Activated CD4-positive, alpha-beta memory T cell treated with anti-CD3 and anti-CD28 coated beads for 36 hours (primary cell): ENCODE results near the gene ENOX1. TPM values are rescaled to one million over a fixed set of nuclear protein-coding genes. Genes with fewer than 3 reads are reported as not detected.

Experiments used
- CTCF ChIA-PET: fragments of 350-600 bp; sonication (Branson Sonifier 250); formaldehyde crosslinking; loops from one replicate; lab custom pipeline; 2021; ENCODE audit warnings: antibody characterized with exemption, inconsistent platforms; lab: Charles Lee
- POLR2A ChIA-PET: fragments of 350-600 bp; sonication (Branson Sonifier 250); formaldehyde crosslinking; loops from one replicate; lab custom pipeline; 2021; ENCODE audit warnings: antibody characterized with exemption; lab: Charles Lee
- DNase-seq: peaks from one replicate; pipeline ENCODE4 v3.0.0-alpha.2; 2020
- H3K27ac Mint-ChIP-seq: one replicate; pipeline ENCODE4 v1.8.0; 2021; ENCODE audit warnings: mixed read lengths
- H3K27me3 Mint-ChIP-seq: one replicate; pipeline ENCODE4 v1.8.0; 2021; ENCODE audit warnings: mixed read lengths
- H3K36me3 Mint-ChIP-seq: one replicate; pipeline ENCODE4 v1.8.0; 2021; ENCODE audit warnings: mixed read lengths
- H3K4me1 Mint-ChIP-seq: one replicate; pipeline ENCODE4 v1.8.0; 2021; ENCODE audit warnings: low read depth, mixed read lengths
- H3K4me3 Mint-ChIP-seq: one replicate; pipeline ENCODE4 v1.8.0; 2021; ENCODE audit warnings: mild to moderate bottlenecking, mixed read lengths
- H3K9me3 Mint-ChIP-seq: one replicate; pipeline ENCODE4 v1.8.0; 2021; ENCODE audit warnings: mixed read lengths
- intact Hi-C: fragments of 100-400 bp; cut with micrococcal nuclease; formaldehyde crosslinking; loops from one replicate; pipeline ENCODE4 v1.15.1; 2023
- total RNA-seq, 2 experiments: library from RNA; stranded (reverse); gene quantifications; one replicate each; pipeline ENCODE4 v1.2.3, GENCODE V29; 2021

ENOX1 gene
- total RNA-seq, 2 experiments from 2014 or later: 0.44 to 0.45 TPM

DNA sequence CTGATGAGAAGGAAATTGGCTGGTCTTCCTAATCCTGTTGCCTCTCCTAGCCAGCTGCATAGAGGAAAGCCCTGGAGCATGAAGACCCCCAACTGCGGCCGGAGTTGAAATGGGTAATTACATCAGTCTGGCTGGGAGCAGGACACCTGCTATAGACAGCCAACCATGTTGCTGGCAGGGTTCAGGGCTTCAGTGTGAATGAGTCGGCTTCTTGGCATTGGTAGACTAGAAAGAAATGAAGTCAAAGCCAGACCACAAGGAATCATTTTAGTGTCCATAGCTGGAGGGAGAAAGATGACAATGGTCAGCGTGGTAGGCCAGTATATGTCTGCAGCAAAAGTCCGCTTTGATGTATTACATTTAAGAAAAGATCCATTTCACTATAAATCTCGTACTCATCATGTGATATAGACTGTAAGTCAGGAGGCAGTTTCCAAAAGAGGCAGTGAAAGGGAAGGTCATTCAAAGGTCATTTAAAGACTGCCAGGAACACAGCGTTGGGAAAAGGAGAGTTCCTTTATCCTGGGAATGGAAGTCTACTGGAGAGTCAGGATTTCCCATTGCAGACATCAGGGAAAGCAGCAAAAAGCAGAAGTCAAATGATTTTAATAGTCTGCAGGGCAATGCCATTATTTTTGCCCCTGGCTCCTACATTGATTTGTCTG, 500.7 kb downstream of the ENOX1 start:
- H3K4me3 Mint-ChIP-seq: no peak overlapping the region
- H3K27me3 Mint-ChIP-seq: peaks cover 6% of the 10 kb centered on the region
- intact Hi-C loops: no loop called here
- H3K36me3 Mint-ChIP-seq: no peaks in the 10 kb centered on the region
- no peak overlapping the region for H3K27ac Mint-ChIP-seq
- no peaks in the 10 kb centered on the region for H3K9me3 Mint-ChIP-seq
- CTCF ChIA-PET: no interaction called here
- no peak for DNase-seq
- no peaks in the 10 kb centered on the region for H3K4me1 Mint-ChIP-seq
- POLR2A ChIA-PET: no interaction called here

DNA sequence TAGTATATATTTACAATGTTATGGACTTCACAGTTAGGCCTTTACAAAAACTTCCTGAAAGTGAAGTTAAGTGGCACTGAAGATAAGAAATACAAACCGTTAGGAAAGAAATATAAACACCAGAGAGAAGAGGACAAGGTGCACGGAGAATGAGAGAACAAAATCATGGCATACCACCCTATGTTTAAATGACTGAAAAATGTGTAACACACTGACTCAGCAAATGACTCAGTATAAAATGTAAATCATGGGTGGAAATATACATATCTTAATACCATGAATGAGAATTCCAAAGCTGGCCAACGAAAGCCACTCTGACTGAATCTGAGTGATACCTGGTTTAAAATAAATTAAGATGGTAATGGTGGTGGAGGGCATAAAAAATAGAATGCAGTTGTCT, 502.6 kb downstream of the ENOX1 start:
- no peaks in the 10 kb centered on the region for H3K9me3 Mint-ChIP-seq
- POLR2A ChIA-PET: no interaction called here
- intact Hi-C loops: no loop called here
- no peaks in the 10 kb centered on the region for H3K36me3 Mint-ChIP-seq
- no peak for DNase-seq
- H3K27me3 Mint-ChIP-seq: peaks cover 4% of the 10 kb centered on the region
- no peaks in the 10 kb centered on the region for H3K4me1 Mint-ChIP-seq
- no peak overlapping the region for H3K27ac Mint-ChIP-seq
- CTCF ChIA-PET: no interaction called here
- H3K4me3 Mint-ChIP-seq: no peak overlapping the region

DNA sequence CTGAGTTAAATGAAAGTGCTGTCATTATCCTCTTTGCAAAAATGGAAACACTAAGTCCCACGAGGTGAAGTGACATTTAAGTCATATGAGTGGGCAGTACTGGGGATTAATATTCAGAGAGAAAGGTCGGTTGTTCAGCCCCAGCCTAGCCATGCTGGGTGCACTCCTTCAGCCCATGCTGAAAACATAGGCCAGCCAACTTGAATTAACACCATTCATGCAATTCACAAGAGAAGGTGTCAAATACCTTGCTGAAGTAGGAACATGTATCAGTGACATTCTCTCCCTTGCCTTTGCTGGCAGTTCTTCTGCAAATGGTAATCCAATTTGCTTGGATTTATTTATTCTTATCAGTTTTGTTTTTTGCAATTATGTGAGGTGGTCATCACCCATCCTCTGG, 507.1 kb downstream of the ENOX1 start:
- Mint-ChIP-seq H3K4me3 (no peak overlapping the region), H3K9me3 (no peaks in the 10 kb centered on the region), H3K27me3 (peaks cover 10% of the 10 kb centered on the region), H3K36me3 (no peaks in the 10 kb centered on the region), H3K4me1 (no peaks in the 10 kb centered on the region), H3K27ac (no peak overlapping the region)
- intact Hi-C loops: no loop called here
- ChIA-PET CTCF (interaction anchor here (1.2 kb wide), 1 partner anchor 310 kb away, joined by 3 read pairs; no protein-coding TSS in a partner anchor), POLR2A (no interaction called here)
- DNase-seq: no peak

DNA sequence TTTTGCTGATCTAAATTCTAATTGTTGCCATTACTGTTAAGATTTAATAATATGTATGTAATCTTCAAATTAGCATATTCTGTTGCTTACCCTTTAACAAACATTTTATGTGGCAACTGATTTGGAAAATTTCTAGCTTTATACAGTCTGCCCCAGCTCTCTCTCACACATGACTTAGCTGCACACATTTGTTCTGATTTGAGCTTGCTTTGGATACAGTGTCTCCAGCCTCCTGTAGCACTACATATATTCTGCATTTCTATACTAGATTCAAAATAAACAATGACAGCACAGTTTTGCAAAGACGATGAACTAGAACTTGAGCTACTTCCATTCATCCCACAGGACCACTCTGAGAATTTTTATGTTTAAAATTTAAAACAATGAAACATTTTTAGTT, 508.6 kb downstream of the ENOX1 start:
- intact Hi-C loops: no loop called here
- Mint-ChIP-seq H3K4me1 (no peaks in the 10 kb centered on the region), H3K27ac (no peak overlapping the region), H3K4me3 (no peak overlapping the region), H3K27me3 (peaks cover 11% of the 10 kb centered on the region), H3K9me3 (no peaks in the 10 kb centered on the region), H3K36me3 (no peaks in the 10 kb centered on the region)
- ChIA-PET CTCF (no interaction called here), POLR2A (no interaction called here)
- DNase-seq: no peak

DNA sequence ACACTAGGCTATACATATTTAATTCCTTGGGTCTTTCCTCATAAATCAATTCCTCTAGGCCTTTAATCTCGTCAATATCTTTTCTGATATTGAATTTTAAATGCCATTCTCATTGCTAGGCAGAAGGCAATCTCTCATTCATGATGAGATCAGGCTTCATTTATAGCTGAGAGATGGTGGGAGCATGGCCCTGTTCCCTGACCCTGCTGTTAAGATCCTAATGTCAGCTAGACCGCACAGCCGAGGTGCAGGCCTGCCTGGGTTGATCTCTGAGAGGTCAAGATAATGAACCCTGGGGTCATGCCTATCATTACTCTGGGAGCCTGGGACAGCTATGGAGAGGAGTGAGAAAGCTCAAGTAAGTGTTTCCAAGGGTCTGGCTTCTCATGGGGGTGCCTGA, 509.6 kb downstream of the ENOX1 start:
- H3K9me3 Mint-ChIP-seq: no peaks in the 10 kb centered on the region

DNA sequence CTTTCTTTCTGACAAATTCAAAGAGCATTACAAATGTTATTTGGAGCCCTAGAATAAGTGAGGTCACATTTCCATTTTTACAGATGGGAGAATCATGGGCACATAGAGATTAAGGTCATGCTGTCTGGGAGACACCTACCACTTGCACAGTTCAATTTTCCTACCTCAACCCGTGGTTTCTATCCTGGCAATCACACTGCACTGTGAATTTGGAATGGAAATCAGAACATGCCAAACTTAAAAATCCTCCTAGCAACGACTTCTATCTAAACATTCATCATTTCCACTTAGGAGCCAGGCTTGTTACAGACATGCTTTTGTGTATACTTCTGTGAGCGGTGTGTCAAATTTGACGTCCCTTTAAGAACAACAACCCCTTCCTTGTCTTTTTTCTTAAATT, 511.9 kb downstream of the ENOX1 start:
- POLR2A ChIA-PET: no interaction called here
- Mint-ChIP-seq H3K4me1 (no peaks in the 10 kb centered on the region), H3K27ac (no peak overlapping the region), H3K4me3 (no peak overlapping the region), H3K9me3 (no peaks in the 10 kb centered on the region), H3K36me3 (no peaks in the 10 kb centered on the region), H3K27me3 (peaks cover 7% of the 10 kb centered on the region)
- CTCF ChIA-PET: no interaction called here
- intact Hi-C loops: no loop called here
- no peak for DNase-seq

More for the DNA sequence above, 509.6 kb downstream of the ENOX1 start:
- H3K4me3 Mint-ChIP-seq: no peak overlapping the region
- H3K4me1 Mint-ChIP-seq: no peaks in the 10 kb centered on the region
- no peak overlapping the region for H3K27ac Mint-ChIP-seq
- intact Hi-C loops: no loop called here
- CTCF ChIA-PET: no interaction called here
- POLR2A ChIA-PET: no interaction called here
- peaks cover 11% of the 10 kb centered on the region for H3K27me3 Mint-ChIP-seq
- no peaks in the 10 kb centered on the region for H3K36me3 Mint-ChIP-seq
- no peak for DNase-seq

DNA sequence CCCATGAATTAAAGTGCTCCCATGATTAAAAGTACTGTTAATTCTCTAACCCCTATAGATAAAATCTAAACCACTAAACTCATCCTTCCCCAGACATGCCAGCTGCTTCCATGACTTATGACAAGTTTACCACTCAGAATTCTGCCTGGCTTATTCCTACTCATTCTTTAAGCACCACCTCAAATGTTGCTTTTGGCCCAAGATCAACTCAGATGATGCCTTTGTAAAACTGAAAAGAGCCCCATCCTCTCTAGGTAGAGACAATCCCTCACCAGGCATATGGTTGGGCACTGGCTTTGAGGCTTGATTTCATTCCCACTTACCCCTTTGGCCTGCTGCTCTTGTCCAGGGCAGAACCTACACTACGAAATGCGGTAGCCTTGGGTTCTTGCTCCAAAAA, 513.4 kb downstream of the ENOX1 start:
- no peak overlapping the region for H3K27ac Mint-ChIP-seq
- no peaks in the 10 kb centered on the region for H3K36me3 Mint-ChIP-seq
- no peaks in the 10 kb centered on the region for H3K4me1 Mint-ChIP-seq
- ChIA-PET POLR2A (no interaction called here), CTCF (no interaction called here)
- intact Hi-C loops: no loop called here
- no peaks in the 10 kb centered on the region for H3K9me3 Mint-ChIP-seq
- H3K4me3 Mint-ChIP-seq: no peak overlapping the region
- peaks cover 7% of the 10 kb centered on the region for H3K27me3 Mint-ChIP-seq
- no peak for DNase-seq

DNA sequence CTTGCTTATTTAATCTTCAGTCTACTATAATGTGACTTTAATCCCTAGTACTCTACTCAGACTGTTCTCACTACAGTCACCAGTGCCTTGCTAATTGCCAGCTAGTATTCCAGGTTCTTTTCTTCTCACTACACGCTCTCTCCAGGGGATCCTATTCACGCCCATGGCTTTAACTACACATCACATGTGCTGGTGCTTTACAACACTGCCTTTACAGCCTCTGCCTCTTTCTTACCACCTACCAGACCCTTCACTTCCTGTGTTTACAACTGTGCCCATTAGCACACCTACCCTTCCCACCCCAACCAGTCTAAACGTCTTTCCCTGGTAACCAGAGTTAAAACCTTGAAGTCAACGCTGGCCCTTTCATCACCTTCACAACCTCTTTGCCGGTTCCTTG, 513.9 kb downstream of the ENOX1 start:
- no peak for DNase-seq
- Mint-ChIP-seq H3K27me3 (peaks cover 7% of the 10 kb centered on the region), H3K36me3 (no peaks in the 10 kb centered on the region), H3K4me3 (no peak overlapping the region), H3K4me1 (no peaks in the 10 kb centered on the region), H3K9me3 (no peaks in the 10 kb centered on the region), H3K27ac (no peak overlapping the region)
- ChIA-PET POLR2A (no interaction called here), CTCF (no interaction called here)
- intact Hi-C loops: no loop called here

DNA sequence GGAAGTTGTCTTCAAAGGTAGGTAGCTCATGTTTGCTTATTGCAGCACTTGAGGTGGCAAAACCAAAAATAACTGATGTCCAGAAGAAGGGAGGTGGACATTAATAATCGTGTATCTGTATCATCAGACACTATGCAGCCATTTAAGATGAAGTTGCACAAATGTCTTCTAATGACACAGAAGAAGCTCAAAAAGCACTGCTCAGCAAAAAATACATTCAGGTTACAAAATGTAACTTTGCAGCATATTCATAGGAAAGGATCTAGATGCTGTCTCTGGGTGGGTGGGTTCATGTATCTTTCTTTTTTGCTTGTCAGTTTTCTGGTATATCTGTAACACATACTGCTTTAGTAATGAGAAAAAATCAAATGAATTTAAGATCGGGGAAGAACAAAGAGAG, 515.6 kb downstream of the ENOX1 start:
- no peak overlapping the region for H3K27ac Mint-ChIP-seq
- H3K9me3 Mint-ChIP-seq: no peaks in the 10 kb centered on the region
- POLR2A ChIA-PET: no interaction called here
- peaks cover 5% of the 10 kb centered on the region for H3K27me3 Mint-ChIP-seq
- no peaks in the 10 kb centered on the region for H3K36me3 Mint-ChIP-seq
- CTCF ChIA-PET: interaction anchor here (0.7 kb wide), 1 partner anchor 20 kb away, joined by 3 read pairs; no protein-coding TSS in a partner anchor
- no peak overlapping the region for H3K4me3 Mint-ChIP-seq
- no peaks in the 10 kb centered on the region for H3K4me1 Mint-ChIP-seq
- intact Hi-C loops: no loop called here
- no peak for DNase-seq

DNA sequence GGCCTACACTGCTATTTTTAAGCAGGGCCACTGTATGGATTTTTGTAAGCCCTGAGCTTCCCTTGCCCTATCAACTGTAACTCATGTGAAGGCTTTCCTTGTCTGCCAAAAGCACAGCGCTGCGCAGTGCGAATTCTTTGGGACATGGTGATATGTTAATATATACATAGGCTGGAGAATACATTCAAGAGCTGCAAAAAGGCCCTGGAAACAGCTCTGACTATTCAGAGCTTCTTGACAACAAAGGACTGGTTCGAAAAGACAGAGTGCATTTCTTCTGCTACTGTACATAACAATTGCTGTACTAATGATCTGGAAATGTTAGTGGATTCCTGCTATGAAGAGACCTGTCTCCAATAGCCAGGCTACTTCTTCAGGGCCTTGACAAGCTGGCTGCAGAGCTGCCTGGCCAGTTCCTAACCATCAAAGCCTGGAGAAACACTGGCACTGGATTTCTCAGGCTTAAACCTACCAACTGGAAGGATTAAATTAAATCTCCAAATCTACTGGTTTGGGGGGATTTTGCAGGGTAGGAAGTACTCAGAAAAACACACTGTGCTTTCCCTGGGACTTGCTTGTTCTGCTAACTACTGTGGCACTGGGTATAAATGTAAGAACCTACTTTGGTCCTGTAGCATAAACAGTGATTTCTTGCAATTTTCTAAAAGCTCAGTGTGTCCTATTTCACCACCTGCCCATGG, 516.5 kb downstream of the ENOX1 start:
- POLR2A ChIA-PET: no interaction called here
- H3K27ac Mint-ChIP-seq: no peak overlapping the region

DNA sequence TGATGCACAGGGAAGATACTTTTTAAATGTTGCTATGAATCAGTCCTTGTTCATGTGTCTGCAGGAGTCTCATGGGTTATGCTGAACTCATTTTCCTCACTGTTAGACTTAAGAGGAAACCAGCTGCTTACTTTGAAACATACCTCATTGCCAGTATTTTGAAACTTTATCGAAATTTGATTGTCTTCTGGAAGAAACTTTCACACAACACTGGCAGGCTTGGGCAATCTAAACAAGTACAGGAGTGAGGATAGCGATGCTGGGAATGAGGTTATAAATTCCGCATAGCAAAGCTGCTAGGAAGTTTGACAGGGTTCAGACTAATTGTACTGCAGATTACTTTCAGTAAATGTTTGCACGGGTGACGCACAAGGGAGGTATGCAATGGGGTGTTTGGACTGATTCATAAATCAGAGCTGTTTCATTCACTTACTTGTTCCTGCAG, 517.7 kb downstream of the ENOX1 start:
- CTCF ChIA-PET: no interaction called here
- Mint-ChIP-seq H3K4me1 (no peaks in the 10 kb centered on the region), H3K27me3 (peaks cover 2% of the 10 kb centered on the region), H3K4me3 (no peak overlapping the region), H3K36me3 (no peaks in the 10 kb centered on the region), H3K27ac (no peak overlapping the region), H3K9me3 (no peaks in the 10 kb centered on the region)
- POLR2A ChIA-PET: no interaction called here
- intact Hi-C loops: no loop called here
- DNase-seq: no peak

More for the DNA sequence above, 516.5 kb downstream of the ENOX1 start:
- Mint-ChIP-seq H3K9me3 (no peaks in the 10 kb centered on the region), H3K27me3 (peaks cover 4% of the 10 kb centered on the region), H3K4me1 (no peaks in the 10 kb centered on the region), H3K36me3 (no peaks in the 10 kb centered on the region), H3K4me3 (no peak overlapping the region)
- DNase-seq: no peak
- intact Hi-C loops: no loop called here
- CTCF ChIA-PET: interaction anchor here (0.5 kb wide), 1 partner anchor 107 kb away, joined by 5 read pairs; no protein-coding TSS in a partner anchor

DNA sequence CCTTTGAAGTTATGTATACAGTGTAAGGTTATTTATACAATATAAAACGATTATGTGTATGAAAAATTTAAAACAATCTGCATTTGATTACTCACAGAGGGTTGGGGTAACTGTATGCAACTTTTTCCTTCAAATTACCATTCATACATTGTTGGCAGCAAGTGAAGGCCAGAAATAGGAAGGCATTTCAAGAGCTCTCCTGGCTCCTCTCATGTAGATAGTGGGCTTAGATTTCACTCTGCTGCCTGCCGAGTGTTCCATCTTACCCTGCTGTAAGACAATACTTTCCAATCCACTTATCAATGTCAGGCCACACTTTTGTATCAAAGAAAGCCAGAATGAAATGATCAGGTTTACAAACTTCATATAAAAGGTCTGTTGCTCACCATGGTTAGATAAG, 518.1 kb downstream of the ENOX1 start:
- Mint-ChIP-seq H3K27me3 (peaks cover 2% of the 10 kb centered on the region), H3K27ac (no peak overlapping the region), H3K4me1 (no peaks in the 10 kb centered on the region), H3K9me3 (no peaks in the 10 kb centered on the region), H3K36me3 (no peaks in the 10 kb centered on the region), H3K4me3 (no peak overlapping the region)
- POLR2A ChIA-PET: no interaction called here
- no peak for DNase-seq
- intact Hi-C loops: no loop called here
- CTCF ChIA-PET: no interaction called here

DNA sequence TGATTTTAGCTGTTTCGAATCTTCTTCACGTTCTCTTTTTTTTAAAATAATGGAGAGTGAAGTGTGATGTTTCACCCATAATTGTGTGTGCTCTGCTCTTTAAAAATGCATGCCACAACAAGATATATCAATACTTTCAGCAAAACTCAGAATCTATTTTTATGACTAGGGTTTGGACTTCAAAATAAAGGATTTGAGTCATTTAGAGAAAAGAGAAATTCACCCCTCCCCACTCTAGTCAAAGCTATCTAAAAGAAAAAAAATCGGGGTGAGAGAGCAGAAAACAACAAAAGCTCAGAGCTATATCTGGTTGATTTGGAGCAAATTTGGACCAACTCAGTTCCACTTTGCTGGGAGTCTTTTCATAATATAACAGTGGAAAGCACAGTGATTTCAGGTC, 518.9 kb downstream of the ENOX1 start:
- CTCF ChIA-PET: no interaction called here
- POLR2A ChIA-PET: no interaction called here
- Mint-ChIP-seq H3K36me3 (no peaks in the 10 kb centered on the region), H3K4me1 (no peaks in the 10 kb centered on the region), H3K27me3 (peaks cover 1% of the 10 kb centered on the region), H3K9me3 (no peaks in the 10 kb centered on the region), H3K4me3 (no peak overlapping the region), H3K27ac (no peak overlapping the region)
- no peak for DNase-seq
- intact Hi-C loops: no loop called here
